SK-N-SH (cell line): ENCODE data around the gene FRK. TPM values are rescaled to one million over a fixed set of nuclear protein-coding genes. Genes with fewer than 3 reads are reported as not detected.

Experiments used
- CTCF ChIA-PET: fragments of 300-600, 350-600 bp; formaldehyde crosslinking; extraction: SDS; loops from one replicate; lab custom pipeline; 2021; lab: Yijun Ruan, JAX
- POLR2A ChIA-PET: fragments of 350-600 bp; sonication (Branson Sonifier 250); formaldehyde crosslinking; extraction: SDS; loops from one replicate; lab custom pipeline; 2020; ENCODE audit warnings: antibody characterized with exemption, inconsistent platforms; lab: Yijun Ruan, JAX
- DNase-seq: peaks from one replicate; pipeline ENCODE4 v3.0.0; 2012
- H2AFZ ChIP-seq: fragments of 200-600 bp; sonication (generic); 2 replicates; pipeline ENCODE4 v1.8.1; 2016; ENCODE audit warnings: antibody characterized with exemption, mild to moderate bottlenecking, low read depth
- H3F3A ChIP-seq: fragments of 200-600 bp; sonication (generic); replicated peaks from 2 replicates; pipeline ENCODE3; 2016; ENCODE audit warnings: antibody characterized with exemption, mild to moderate bottlenecking; ENCODE audit not compliant: insufficient read depth
- H3K27ac ChIP-seq, 2 experiments: fragments of 200-500 bp in 1 of 2; fragments of 200-600 bp in 1 of 2; sonication (Bioruptor generic) in 1 of 2; sonication (generic), shearing (Covaris generic) in 1 of 2; 2 replicates each; pipeline versions ENCODE4 v1.5.1 to v1.6.1; 2014 to 2016; ENCODE audit warnings: low read depth in 2 of 2, inconsistent platforms in 1 of 2, low read length in 1 of 2, mild to moderate bottlenecking in 1 of 2, mixed read lengths in 1 of 2
- H3K27me3 ChIP-seq: fragments of 200-600 bp; sonication (generic), shearing (Covaris generic); 2 replicates; pipeline ENCODE4 v1.6.1; 2016; ENCODE audit warnings: mixed run types; ENCODE audit not compliant: insufficient read depth
- H3K36me3 ChIP-seq, 2 experiments: fragments of 200-500 bp in 1 of 2; fragments of 200-600 bp in 1 of 2; sonication (Bioruptor generic) in 1 of 2; sonication (generic) in 1 of 2; replicated peaks in 1 of 2; 2 replicates each; pipeline versions ENCODE3 to v1.5.1; 2014 to 2016; ENCODE audit warnings: low read length in 1 of 2, mild to moderate bottlenecking in 1 of 2; ENCODE audit not compliant: insufficient read depth in 2 of 2, control insufficient read depth in 1 of 2
- H3K4me1 ChIP-seq, 2 experiments: fragments of 200-500 bp in 1 of 2; fragments of 200-600 bp in 1 of 2; sonication (Bioruptor generic) in 1 of 2; sonication (generic), shearing (Covaris generic) in 1 of 2; 2 replicates each; pipeline versions ENCODE4 v1.5.1 to v1.6.1; 2014 to 2016; ENCODE audit warnings: low read depth in 1 of 2, low read length in 1 of 2, mixed run types in 1 of 2; ENCODE audit not compliant: insufficient read depth in 2 of 2, control insufficient read depth in 1 of 2
- H3K4me2 ChIP-seq: fragments of 200-600 bp; sonication (generic), shearing (Covaris generic); 2 replicates; pipeline ENCODE4 v1.6.1; 2017; ENCODE audit warnings: mixed run types
- H3K4me3 ChIP-seq, 2 experiments: fragments of 200-500 bp in 1 of 2; fragments of 200-600 bp in 1 of 2; sonication (Bioruptor generic) in 1 of 2; sonication (generic), shearing (Covaris generic) in 1 of 2; 2 replicates each; pipeline versions ENCODE4 v1.5.1 to v1.8.1; 2014 to 2016; ENCODE audit warnings: low read depth in 2 of 2, inconsistent platforms in 1 of 2, low read length in 1 of 2, mild to moderate bottlenecking in 1 of 2, mixed read lengths in 1 of 2, moderate library complexity in 1 of 2
- H3K79me2 ChIP-seq: fragments of 200-600 bp; sonication (generic); 2 replicates; pipeline ENCODE4 v1.8.1; 2017; ENCODE audit warnings: mild to moderate bottlenecking; ENCODE audit not compliant: insufficient read depth
- H3K9ac ChIP-seq: fragments of 200-600 bp; sonication (generic); 2 replicates; pipeline ENCODE4 v1.6.1; 2017; ENCODE audit warnings: mixed run types
- H3K9me2 ChIP-seq: fragments of 200-600 bp; sonication (generic); 2 replicates; pipeline ENCODE4 v1.6.1; 2017; ENCODE audit warnings: mixed run types
- H3K9me3 ChIP-seq: fragments of 200-600 bp; sonication (generic); 2 replicates; pipeline ENCODE4 v1.6.1; 2017; ENCODE audit warnings: mixed run types, mild to moderate bottlenecking, moderate library complexity
- H4K20me1 ChIP-seq: fragments of 200-600 bp; sonication (generic); 2 replicates; pipeline ENCODE4 v1.6.1; 2017; ENCODE audit warnings: mild to moderate bottlenecking, mixed run types; ENCODE audit not compliant: insufficient read depth
- CHD2 ChIP-seq: fragments of 150-350 bp; IDR thresholded peaks from 2 replicates; pipeline ENCODE4 v1.6.1; 2018; ENCODE audit warnings: low read length; ENCODE audit not compliant: partially characterized antibody
- ELF1 ChIP-seq: IDR thresholded peaks from 2 replicates; pipeline ENCODE4 v1.4.0; 2012
- EZH2phosphoT487 ChIP-seq: fragments of 200-600 bp; sonication (generic); IDR thresholded peaks from 2 replicates; pipeline ENCODE4 v1.6.1; 2017; ENCODE audit warnings: low read depth, mixed run types, mild to moderate bottlenecking, antibody characterized with exemption, moderate library complexity, borderline replicate concordance
- FOXM1 ChIP-seq: IDR thresholded peaks from 2 replicates; pipeline ENCODE4 v1.4.0; 2012; ENCODE audit warnings: low read depth, mild to moderate bottlenecking
- GATA2 ChIP-seq: sonication (generic); formaldehyde crosslinking; IDR thresholded peaks from 2 replicates; pipeline ENCODE4 v1.5.0; 2020; ENCODE audit warnings: mild to moderate bottlenecking, missing genetic modification reagents
- JUND ChIP-seq: IDR thresholded peaks from 2 replicates; pipeline ENCODE4 v1.4.0; 2012
- MEF2A ChIP-seq: IDR thresholded peaks from 2 replicates; pipeline ENCODE4 v1.4.0; 2012; ENCODE audit warnings: low read depth, borderline replicate concordance
- MXI1 ChIP-seq: IDR thresholded peaks from 2 replicates; pipeline ENCODE4 v1.6.1; 2012; ENCODE audit warnings: mild to moderate bottlenecking, low read depth, low read length, improper control_type of control experiment
- NRF1 ChIP-seq: IDR thresholded peaks from 2 replicates; pipeline ENCODE4 v1.6.1; 2012; ENCODE audit warnings: low read depth, mild to moderate bottlenecking, low read length
- POLR2AphosphoS5 ChIP-seq: IDR thresholded peaks from 2 replicates; pipeline ENCODE4 v1.6.1; 2012; ENCODE audit warnings: low read depth, low read length
- RAD21 ChIP-seq: IDR thresholded peaks from 2 replicates; pipeline ENCODE4 v1.6.1; 2012; ENCODE audit warnings: mild to moderate bottlenecking, low read length
- RFX5 ChIP-seq: IDR thresholded peaks from 2 replicates; pipeline ENCODE4 v1.6.1; 2012; ENCODE audit warnings: mild to moderate bottlenecking, improper control_type of control experiment, low read length
- RXRA ChIP-seq: IDR thresholded peaks from 2 replicates; pipeline ENCODE4 v1.4.0; 2012; ENCODE audit warnings: low read depth, mild to moderate bottlenecking, borderline replicate concordance
- TAF1 ChIP-seq: IDR thresholded peaks from 2 replicates; pipeline ENCODE4 v1.6.1; 2012; ENCODE audit warnings: low read depth, mild to moderate bottlenecking, low read length, moderate library complexity, borderline replicate concordance
- YY1 ChIP-seq: IDR thresholded peaks from 2 replicates; pipeline ENCODE4 v1.4.0; 2012; ENCODE audit warnings: low read depth, mild to moderate bottlenecking
- WGBS: methylation state at CpG from one replicate; pipeline ENCODE4 v1.1.6; 2017; ENCODE audit warnings: low lambda C conversion rate; 5-methylcytosine and 5-hydroxymethylcytosine counted together
- polyA plus RNA-seq, 3 experiments: library from polyadenylated mRNA; depleted of rRNA; stranded (reverse); fragments of >200 nt; gene quantifications; 2 replicates each; pipeline ENCODE4 v1.2.3, GENCODE V29; 2012
- TF ChIP-seq, protein P1 (sequence below): IDR thresholded peaks from 2 replicates; pipeline ENCODE4 v1.4.0; 2012; ENCODE audit warnings: low read depth, borderline replicate concordance
- TF ChIP-seq, protein P2 (sequence below): fragments of 150-350 bp; IDR thresholded peaks from 2 replicates; pipeline ENCODE4 v1.6.1; 2016; ENCODE audit warnings: mild to moderate bottlenecking, low read depth, low read length
- TF ChIP-seq, protein P3 (sequence below): fragments of 150-350 bp; IDR thresholded peaks from 2 replicates; pipeline ENCODE4 v1.6.1; 2017; ENCODE audit warnings: antibody characterized with exemption, low read length, low read depth, borderline replicate concordance
- TF ChIP-seq, protein P4 (sequence below): fragments of 200-600 bp; sonication (generic); IDR thresholded peaks from 2 replicates; pipeline ENCODE4 v1.6.1; 2017; ENCODE audit warnings: antibody characterized with exemption, mild to moderate bottlenecking, moderate library complexity

Gene FRK
- polyA plus RNA-seq, 1 of the 3 experiments (the other 2 are of a cell fraction) = under 0.01 TPM

DNA sequence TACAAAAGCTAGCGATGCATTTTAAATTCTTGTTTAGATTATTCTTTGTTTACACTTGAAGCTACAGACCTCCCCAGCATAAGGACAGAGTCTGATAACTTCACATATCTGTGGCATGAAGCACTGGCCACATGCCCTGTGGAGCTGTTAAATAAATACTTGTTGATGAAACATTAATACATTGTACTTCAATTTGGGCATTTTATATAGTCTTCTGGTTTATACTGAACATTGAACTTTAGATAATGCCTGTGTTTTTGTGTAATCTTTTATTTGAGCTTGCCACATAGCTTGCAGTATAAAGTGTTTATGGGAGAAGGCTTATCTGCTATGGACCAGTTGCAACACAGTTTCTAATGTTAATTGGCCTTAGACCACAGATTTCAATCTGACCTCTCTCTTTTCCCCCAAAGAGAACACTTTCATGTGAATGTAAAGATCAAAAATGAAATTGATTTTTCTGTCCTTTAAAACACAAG lies 48.2 kb downstream of the FRK start:
- no peaks in the 10 kb centered on the region for H3K9me3 ChIP-seq
- CTCF ChIA-PET = interaction anchor here (0.7 to 3.4 kb wide), 7 partner anchors 11 to 87 kb away, joined by 3 to 15 read pairs (median 3); no protein-coding TSS in a partner anchor
- H3K4me1 ChIP-seq = peaks cover 0 to 3% of the 10 kb centered on the region in 2 experiments; a peak in 1 of 4 replicates
- no peak overlapping the region for H2AFZ ChIP-seq
- TF ChIP-seq, protein P1, sequence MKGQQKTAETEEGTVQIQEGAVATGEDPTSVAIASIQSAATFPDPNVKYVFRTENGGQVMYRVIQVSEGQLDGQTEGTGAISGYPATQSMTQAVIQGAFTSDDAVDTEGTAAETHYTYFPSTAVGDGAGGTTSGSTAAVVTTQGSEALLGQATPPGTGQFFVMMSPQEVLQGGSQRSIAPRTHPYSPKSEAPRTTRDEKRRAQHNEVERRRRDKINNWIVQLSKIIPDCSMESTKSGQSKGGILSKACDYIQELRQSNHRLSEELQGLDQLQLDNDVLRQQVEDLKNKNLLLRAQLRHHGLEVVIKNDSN = no peak
- no peak for TF ChIP-seq MEF2A
- TF ChIP-seq RFX5 = no peak
- no peak for TF ChIP-seq POLR2AphosphoS5
- no peak for TF ChIP-seq CHD2
- no peak for TF ChIP-seq RXRA
- TF ChIP-seq NRF1 = no peak
- TF ChIP-seq, protein P2, sequence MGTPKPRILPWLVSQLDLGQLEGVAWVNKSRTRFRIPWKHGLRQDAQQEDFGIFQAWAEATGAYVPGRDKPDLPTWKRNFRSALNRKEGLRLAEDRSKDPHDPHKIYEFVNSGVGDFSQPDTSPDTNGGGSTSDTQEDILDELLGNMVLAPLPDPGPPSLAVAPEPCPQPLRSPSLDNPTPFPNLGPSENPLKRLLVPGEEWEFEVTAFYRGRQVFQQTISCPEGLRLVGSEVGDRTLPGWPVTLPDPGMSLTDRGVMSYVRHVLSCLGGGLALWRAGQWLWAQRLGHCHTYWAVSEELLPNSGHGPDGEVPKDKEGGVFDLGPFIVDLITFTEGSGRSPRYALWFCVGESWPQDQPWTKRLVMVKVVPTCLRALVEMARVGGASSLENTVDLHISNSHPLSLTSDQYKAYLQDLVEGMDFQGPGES = no peak
- no peak for TF ChIP-seq EZH2phosphoT487
- no peak for TF ChIP-seq FOXM1
- no peak for TF ChIP-seq JUND
- TF ChIP-seq RAD21 = no peak
- TF ChIP-seq YY1 = no peak
- no peak for TF ChIP-seq MXI1
- TF ChIP-seq GATA2 (CRISPR knock-in tag) = no peak; the same call in 1 of the 2 replicates
- TF ChIP-seq ELF1 = no peak
- TF ChIP-seq TAF1 = no peak
- TF ChIP-seq, protein P3, sequence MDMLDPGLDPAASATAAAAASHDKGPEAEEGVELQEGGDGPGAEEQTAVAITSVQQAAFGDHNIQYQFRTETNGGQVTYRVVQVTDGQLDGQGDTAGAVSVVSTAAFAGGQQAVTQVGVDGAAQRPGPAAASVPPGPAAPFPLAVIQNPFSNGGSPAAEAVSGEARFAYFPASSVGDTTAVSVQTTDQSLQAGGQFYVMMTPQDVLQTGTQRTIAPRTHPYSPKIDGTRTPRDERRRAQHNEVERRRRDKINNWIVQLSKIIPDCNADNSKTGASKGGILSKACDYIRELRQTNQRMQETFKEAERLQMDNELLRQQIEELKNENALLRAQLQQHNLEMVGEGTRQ = no peak
- TF ChIP-seq, protein P4, sequence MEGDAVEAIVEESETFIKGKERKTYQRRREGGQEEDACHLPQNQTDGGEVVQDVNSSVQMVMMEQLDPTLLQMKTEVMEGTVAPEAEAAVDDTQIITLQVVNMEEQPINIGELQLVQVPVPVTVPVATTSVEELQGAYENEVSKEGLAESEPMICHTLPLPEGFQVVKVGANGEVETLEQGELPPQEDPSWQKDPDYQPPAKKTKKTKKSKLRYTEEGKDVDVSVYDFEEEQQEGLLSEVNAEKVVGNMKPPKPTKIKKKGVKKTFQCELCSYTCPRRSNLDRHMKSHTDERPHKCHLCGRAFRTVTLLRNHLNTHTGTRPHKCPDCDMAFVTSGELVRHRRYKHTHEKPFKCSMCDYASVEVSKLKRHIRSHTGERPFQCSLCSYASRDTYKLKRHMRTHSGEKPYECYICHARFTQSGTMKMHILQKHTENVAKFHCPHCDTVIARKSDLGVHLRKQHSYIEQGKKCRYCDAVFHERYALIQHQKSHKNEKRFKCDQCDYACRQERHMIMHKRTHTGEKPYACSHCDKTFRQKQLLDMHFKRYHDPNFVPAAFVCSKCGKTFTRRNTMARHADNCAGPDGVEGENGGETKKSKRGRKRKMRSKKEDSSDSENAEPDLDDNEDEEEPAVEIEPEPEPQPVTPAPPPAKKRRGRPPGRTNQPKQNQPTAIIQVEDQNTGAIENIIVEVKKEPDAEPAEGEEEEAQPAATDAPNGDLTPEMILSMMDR = no peak
- TF ChIP-seq, all 33 proteins: peak for 0
- DNase-seq = no peak
- Histone ChIP-seq H3K9ac (no peak overlapping the region), H3K36me3 (no peaks in the 10 kb centered on the region), H3K27me3 (no peaks in the 10 kb centered on the region), H3K79me2 (no peaks in the 10 kb centered on the region), H3K27ac (no peak overlapping the region), H4K20me1 (no peaks in the 10 kb centered on the region), H3K9me2 (no peaks in the 10 kb centered on the region), H3F3A (no peaks in the 10 kb centered on the region), H3K4me2 (no peak overlapping the region), H3K4me3 (no peak overlapping the region)
- POLR2A ChIA-PET = no interaction called here
- WGBS = 78% methylated on average over 1 of the region's 1 CpG
